PFSK-1 (cell line): Measurements from ENCODE around the gene ABCC8.

ENCODE experiments used
- POLR2AphosphoS5 ChIP-seq: IDR thresholded peaks from 2 replicates; pipeline ENCODE4 v1.6.1; 2012; ENCODE audit warnings: low read depth, mild to moderate bottlenecking, control low read depth, low read length, moderate library complexity
- REST ChIP-seq, 2 experiments: IDR thresholded peaks; 2 replicates each; pipeline versions ENCODE4 v1.6.1 to v1.8.0; 2011 to 2012; ENCODE audit warnings: low read depth in 2 of 2, low read length in 2 of 2, control low read depth in 1 of 2, inconsistent platforms in 1 of 2, mild to moderate bottlenecking in 1 of 2, moderate library complexity in 1 of 2; ENCODE audit not compliant: insufficient read depth in 1 of 2
- TAF1 ChIP-seq: IDR thresholded peaks from 2 replicates; pipeline ENCODE4 v1.6.1; 2012; ENCODE audit warnings: low read length, control low read depth, borderline replicate concordance; ENCODE audit not compliant: insufficient read depth

GRCh38 chr11:17389957-17390649, 86.5 kb downstream of the ABCC8 start:
- TF ChIP-seq REST (IDR thresholded peaks at IDR 0.05; ENCODE audit: insufficient read depth in 1 of 2, low read depth in 2 of 2, low read length in 2 of 2), result no peak
- TF ChIP-seq POLR2AphosphoS5, result no peak
- TF ChIP-seq TAF1, result no peak
